Adrenal gland (tissue), 12 donors: ENCODE results near the gene LLGL1. TPM values are rescaled to one million over a fixed set of nuclear protein-coding genes. Genes with fewer than 3 reads are reported as not detected.

ENCODE experiments used
- DNase-seq, 7 donors: peaks; one replicate each; pipeline ENCODE4 v3.0.0-alpha.2; 2019 to 2020
- H3K27ac ChIP-seq, 5 donors: fragments of 200-600 bp; sonication (generic) in 4 of 5; 1 replicate in 3 of 5; 2 replicates in 2 of 5; pipeline versions ENCODE4 v1.5.1 to v1.8.0; 2016 to 2020; ENCODE audit warnings: mild to moderate bottlenecking in 1 of 5
- H3K27me3 ChIP-seq: fragments of 200-600 bp; 2 replicates; pipeline ENCODE4 v1.8.0; 2021
- H3K36me3 ChIP-seq, 2 donors: fragments of 200-600 bp; replicated peaks in 1 of 2; 1 replicate in 1 of 2; 2 replicates in 1 of 2; pipeline versions ENCODE4 v1.5.1 to v1.8.0; 2018 to 2022
- H3K4me1 ChIP-seq, 2 donors: fragments of 200-600 bp; replicated peaks in 1 of 2; 1 replicate in 1 of 2; 2 replicates in 1 of 2; pipeline versions ENCODE4 v1.5.1 to v1.8.0; 2018 to 2021
- H3K4me3 ChIP-seq, 4 donors: fragments of 200-600 bp; sonication (generic) in 3 of 4; one replicate each; pipeline ENCODE4 v1.5.1; 2016 to 2018
- H3K9me3 ChIP-seq, 3 donors: fragments of 200-600 bp; sonication (generic) in 1 of 3; replicated peaks in 1 of 3; 1 replicate in 2 of 3; 2 replicates in 1 of 3; pipeline versions ENCODE4 v1.5.1 to v1.8.0; 2016 to 2021
- POLR2A ChIP-seq, 2 donors: fragments of 450-650 bp; IDR thresholded peaks; one replicate each; pipeline ENCODE4 v1.6.1; 2017; ENCODE audit warnings: antibody characterized with exemption in 2 of 2, mild to moderate bottlenecking in 2 of 2, moderate library complexity in 1 of 2
- WGBS, 4 donors: extraction: QIAGEN DNeasy Blood & Tissue Kit in 2 of 4; methylation state at CpG; one replicate each; pipeline versions ENCODE4 v1.1.5 to v1.1.7; 2013 to 2017; 5-methylcytosine and 5-hydroxymethylcytosine counted together
- intact Hi-C, 2 donors: fragments of 100-400 bp; cut with DNase I; formaldehyde crosslinking; loops; one replicate each; pipeline versions ENCODE4 v1.14.1 to v1.15.0; 2022 to 2023
- polyA plus RNA-seq, 3 donors: library from polyadenylated mRNA; stranded (reverse); fragments of 200-250 nt in 2 of 3; fragments of 350-450 nt in 1 of 3; fragmentation: Illumina TruSeq in 1 of 3; extraction: RNeasy Lipid Tissue Mini Kit (QIAGEN cat#74804) in 1 of 3; gene quantifications; one replicate each; pipeline ENCODE4 v1.2.3, GENCODE V29; 2013 to 2014
- total RNA-seq, 9 donors: library from RNA; depleted of rRNA in 4 of 9; stranded (reverse); fragments of >200 nt in 4 of 9; fragments of 120-200 nt in 1 of 9; fragmentation: NEBNext Ultra II Directional in 1 of 9; extraction: Animal tissue kit (Norgen Biotek cat#: 25700) in 1 of 9; gene quantifications; one replicate each; pipeline versions ENCODE4 v1.1.0 to v1.2.4, GENCODE V29; 2013 to 2023
- TF ChIP-seq, protein P1 (sequence below), 6 experiments: fragments of 450-650 bp in 4 of 6; fragments of 200-600 bp in 2 of 6; sonication (generic) in 1 of 6; IDR thresholded peaks; 1 replicate in 5 of 6; 2 replicates in 1 of 6; pipeline versions ENCODE4 v1.5.1 to v1.8.0; 2016 to 2021; ENCODE audit warnings: antibody characterized with exemption in 6 of 6, mild to moderate bottlenecking in 2 of 6, moderate library complexity in 1 of 6
- donor health status: healthy with polysubstance abuse.
- donor health status: Bipolar disorder and iron deficiency.
- donor health status: DM: yes; HTN: yes; CAD: no.
- donor health status: DM: no; HTN: no; CAD: no.
- donor health status: DM: no; HTN: no; CAD: no.
- donor health status: DM: yes; HTN: yes; CAD: no.

LLGL1 gene
- total and polyA plus RNA-seq, 12 donors, result 4.1 to 65.1 (median 36.5) TPM

DNA sequence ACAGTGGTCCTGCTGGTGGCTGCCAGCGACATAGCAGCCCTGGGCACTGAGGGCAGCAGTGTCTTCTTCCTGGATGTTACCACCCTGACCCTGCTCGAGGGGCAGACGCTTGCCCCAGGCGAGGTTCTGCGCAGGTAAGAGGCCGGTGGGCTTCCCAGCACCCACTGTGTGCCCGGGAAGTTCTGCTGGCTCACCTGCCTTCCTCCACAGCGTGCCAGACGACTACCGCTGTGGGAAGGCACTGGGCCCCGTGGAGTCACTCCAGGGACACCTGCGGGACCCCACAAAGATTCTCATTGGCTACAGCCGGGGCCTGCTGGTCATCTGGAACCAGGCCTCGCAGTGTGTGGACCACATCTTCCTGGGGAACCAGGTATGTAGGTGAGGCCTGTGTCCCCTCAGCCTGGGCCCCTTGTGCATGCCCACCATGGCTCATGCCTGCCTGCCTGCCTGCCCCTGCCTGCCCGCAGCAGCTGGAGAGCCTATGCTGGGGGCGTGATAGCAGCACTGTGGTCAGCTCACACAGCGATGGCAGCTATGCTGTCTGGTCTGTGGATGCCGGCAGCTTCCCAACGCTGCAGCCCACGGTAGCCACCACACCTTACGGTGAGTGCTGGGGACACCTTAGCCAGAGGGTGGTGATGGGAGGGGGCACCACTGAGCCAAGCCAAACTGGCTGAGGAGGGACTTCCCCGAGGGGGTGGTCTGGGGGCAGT is 8.5 kb downstream of the LLGL1 start:
- WGBS, 4 donors, result 93 to 95% (median 94%) methylated on average over 4 to 22 of the region's 22 CpGs
- Histone ChIP-seq H3K9me3 (no peaks in the 10 kb centered on the region), H3K36me3 (peaks cover 0 to 32% of the 10 kb centered on the region in 2 donors), H3K4me1 (peaks cover 16 to 17% of the 10 kb centered on the region in 2 donors), H3K27me3 (no peaks in the 10 kb centered on the region), H3K27ac (peak overlapping the region in 2 of 5 donors; percentile 95), H3K4me3 (no peak overlapping the region)
- DNase-seq, result no peak
- intact Hi-C loops, result no loop called here
- TF ChIP-seq, protein P1, sequence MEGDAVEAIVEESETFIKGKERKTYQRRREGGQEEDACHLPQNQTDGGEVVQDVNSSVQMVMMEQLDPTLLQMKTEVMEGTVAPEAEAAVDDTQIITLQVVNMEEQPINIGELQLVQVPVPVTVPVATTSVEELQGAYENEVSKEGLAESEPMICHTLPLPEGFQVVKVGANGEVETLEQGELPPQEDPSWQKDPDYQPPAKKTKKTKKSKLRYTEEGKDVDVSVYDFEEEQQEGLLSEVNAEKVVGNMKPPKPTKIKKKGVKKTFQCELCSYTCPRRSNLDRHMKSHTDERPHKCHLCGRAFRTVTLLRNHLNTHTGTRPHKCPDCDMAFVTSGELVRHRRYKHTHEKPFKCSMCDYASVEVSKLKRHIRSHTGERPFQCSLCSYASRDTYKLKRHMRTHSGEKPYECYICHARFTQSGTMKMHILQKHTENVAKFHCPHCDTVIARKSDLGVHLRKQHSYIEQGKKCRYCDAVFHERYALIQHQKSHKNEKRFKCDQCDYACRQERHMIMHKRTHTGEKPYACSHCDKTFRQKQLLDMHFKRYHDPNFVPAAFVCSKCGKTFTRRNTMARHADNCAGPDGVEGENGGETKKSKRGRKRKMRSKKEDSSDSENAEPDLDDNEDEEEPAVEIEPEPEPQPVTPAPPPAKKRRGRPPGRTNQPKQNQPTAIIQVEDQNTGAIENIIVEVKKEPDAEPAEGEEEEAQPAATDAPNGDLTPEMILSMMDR (IDR thresholded peaks at IDR 0.05), result no peak
- TF ChIP-seq POLR2A (IDR thresholded peaks at IDR 0.05), result no peak

DNA sequence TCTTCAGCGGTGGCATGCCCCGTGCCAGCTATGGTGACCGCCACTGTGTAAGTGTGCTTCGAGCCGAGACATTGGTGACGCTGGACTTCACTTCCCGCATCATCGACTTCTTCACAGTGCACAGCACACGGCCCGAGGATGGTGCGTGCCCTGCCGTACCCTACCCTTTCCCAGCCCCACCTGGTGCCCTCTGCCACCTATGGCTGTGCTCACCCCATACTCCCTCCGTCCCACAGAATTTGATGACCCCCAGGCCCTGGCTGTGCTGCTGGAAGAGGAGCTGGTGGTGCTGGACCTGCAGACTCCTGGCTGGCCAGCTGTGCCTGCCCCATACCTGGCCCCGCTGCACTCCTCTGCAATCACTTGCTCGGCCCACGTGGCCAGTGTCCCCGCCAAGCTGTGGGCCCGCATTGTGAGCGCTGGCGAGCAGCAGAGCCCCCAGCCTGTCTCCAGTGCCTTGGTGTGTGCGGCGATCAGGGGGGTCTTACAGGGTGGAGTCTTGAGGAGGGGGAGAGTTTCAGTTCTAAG is 9.5 kb downstream of the LLGL1 start:
- Histone ChIP-seq H3K9me3 (no peaks in the 10 kb centered on the region), H3K27me3 (no peaks in the 10 kb centered on the region), H3K36me3 (peaks cover 0 to 32% of the 10 kb centered on the region in 2 donors), H3K4me3 (no peak overlapping the region), H3K27ac (peak overlapping the region; percentile 64 to 95 (median 89)), H3K4me1 (peaks cover 16 to 17% of the 10 kb centered on the region in 2 donors)
- intact Hi-C loops, result no loop called here
- TF ChIP-seq, protein P1 (IDR thresholded peaks at IDR 0.05), result no peak
- no peak for TF ChIP-seq POLR2A (IDR thresholded peaks at IDR 0.05)
- DNase-seq, result no peak
- 92 to 96% (median 93%) methylated on average over 5 to 22 of the region's 22 CpGs for WGBS, 4 donors

DNA sequence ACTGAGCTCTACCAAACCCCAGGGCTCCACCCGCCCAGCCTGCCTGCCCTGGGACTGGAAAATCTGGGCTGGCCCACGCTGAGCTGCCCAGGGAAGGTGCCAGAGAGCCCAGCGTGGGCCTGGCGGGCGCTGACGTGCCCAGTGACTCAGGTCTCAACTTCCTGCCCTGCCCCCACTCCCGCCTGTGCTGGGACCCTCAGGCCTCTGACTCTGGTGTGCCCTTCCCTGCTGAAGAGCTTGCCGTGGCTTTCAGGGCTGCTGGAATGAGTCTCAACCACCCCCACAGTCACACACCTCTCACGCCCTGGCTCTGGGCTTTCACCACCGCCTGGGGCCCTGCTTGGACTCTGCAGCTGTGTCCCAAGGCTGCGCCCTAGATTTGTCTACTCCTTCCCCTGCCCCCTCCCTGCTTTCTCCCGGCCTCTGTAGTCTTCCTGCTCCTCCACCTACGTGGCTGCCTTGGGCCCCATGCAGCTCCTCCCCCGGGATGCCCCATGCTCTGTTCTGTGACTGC is 10.4 kb downstream of the LLGL1 start:
- no peaks in the 10 kb centered on the region for H3K9me3 ChIP-seq
- peaks cover 0 to 32% of the 10 kb centered on the region in 2 donors for H3K36me3 ChIP-seq
- H3K27me3 ChIP-seq, result no peaks in the 10 kb centered on the region
- no peak overlapping the region for H3K4me3 ChIP-seq
- peak overlapping the region; percentile 64 to 95 (median 89) for H3K27ac ChIP-seq
- intact Hi-C loops, result no loop called here
- TF ChIP-seq POLR2A (IDR thresholded peaks at IDR 0.05), result peak; percentile 7 to 71
- TF ChIP-seq, protein P1 (IDR thresholded peaks at IDR 0.05), result no peak
- 37 to 44% (median 40%) methylated on average over 7 to 14 of the region's 14 CpGs for WGBS, 4 donors
- DNase-seq, result peak; percentile 89 to 93 (median 91)
- peaks cover 16 to 17% of the 10 kb centered on the region in 2 donors for H3K4me1 ChIP-seq

DNA sequence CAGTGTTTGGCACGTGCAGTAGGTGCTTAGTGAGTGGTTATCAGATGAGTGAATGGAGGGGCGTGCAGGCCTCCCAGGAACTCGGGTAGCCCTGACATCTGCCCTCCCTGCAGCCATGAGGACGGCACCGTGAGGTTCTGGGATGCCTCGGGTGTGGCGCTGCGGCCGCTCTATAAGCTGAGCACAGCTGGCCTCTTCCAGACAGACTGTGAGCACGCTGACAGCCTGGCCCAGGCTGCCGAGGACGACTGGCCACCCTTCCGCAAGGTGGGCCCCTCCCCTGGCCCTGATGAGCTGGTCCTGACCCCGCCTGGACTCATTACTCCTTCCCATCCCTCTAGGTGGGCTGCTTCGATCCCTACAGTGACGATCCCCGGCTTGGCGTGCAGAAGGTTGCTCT is 11.1 kb downstream of the LLGL1 start:
- H3K9me3 ChIP-seq, result no peaks in the 10 kb centered on the region
- intact Hi-C loops, result no loop called here
- TF ChIP-seq, protein P1 (IDR thresholded peaks at IDR 0.05), result no peak
- TF ChIP-seq POLR2A (IDR thresholded peaks at IDR 0.05), result no peak
- H3K4me1 ChIP-seq, result peaks cover 16 to 17% of the 10 kb centered on the region in 2 donors
- WGBS, 4 donors, result 65 to 86% (median 80%) methylated on average over 7 to 18 of the region's 18 CpGs
- no peak for DNase-seq
- H3K27ac ChIP-seq, result peak overlapping the region; percentile 64 to 95 (median 89)
- no peaks in the 10 kb centered on the region for H3K27me3 ChIP-seq
- H3K4me3 ChIP-seq, result no peak overlapping the region
- H3K36me3 ChIP-seq, result peaks cover 0 to 32% of the 10 kb centered on the region in 2 donors
